ENCODE measurements around the gene TIPRL.

Gene TIPRL

GRCh38 chr1:168178638-168179437 lies at the start of gene TIPRL:
Gene TIPRL (plus strand): TSS chr1:168178962. CDS start chr1:168179078, 116 bp downstream.
- peak; percentile 95 for DNase-seq (ENCODE audit: low read depth)
- peak; percentile 77 for TF ChIP-seq CTCF (IDR thresholded peaks at IDR 0.05; ENCODE audit: control insufficient read depth, insufficient read depth, low read depth, low read length, missing control alignments)
- peak within 1 kb of the TSS; percentile 69 for H3K4me3 ChIP-seq (ENCODE audit: control insufficient read depth, low read depth, low read length)

GRCh38 chr1:168129933-168130332 lies 48.8 kb upstream of the TIPRL start:
- DNase-seq (ENCODE audit: low read depth), result no peak
- H3K4me3 ChIP-seq (ENCODE audit: control insufficient read depth, low read depth, low read length), result no peak overlapping the region
- no peak for TF ChIP-seq CTCF (IDR thresholded peaks at IDR 0.05; ENCODE audit: control insufficient read depth, insufficient read depth, low read depth, low read length, missing control alignments)

- no peak for DNase-seq (ENCODE audit: low read depth)
- H3K4me3 ChIP-seq (ENCODE audit: control insufficient read depth, low read depth, low read length), result no peak overlapping the region
- no peak for TF ChIP-seq CTCF (IDR thresholded peaks at IDR 0.05; ENCODE audit: control insufficient read depth, insufficient read depth, low read depth, low read length, missing control alignments)
Observed at GRCh38 chr1:168134132-168134531, 44.6 kb upstream of the TIPRL start.

GRCh38 chr1:168134642-168135041 lies 44.1 kb upstream of the TIPRL start:
- no peak for DNase-seq (ENCODE audit: low read depth)
- no peak overlapping the region for H3K4me3 ChIP-seq (ENCODE audit: control insufficient read depth, low read depth, low read length)

GRCh38 chr1:168135116-168135920 lies 43.4 kb upstream of the TIPRL start:
- no peak for DNase-seq (ENCODE audit: low read depth)
- peak overlapping the region; percentile 89 for H3K4me3 ChIP-seq (ENCODE audit: control insufficient read depth, low read depth, low read length)
- TF ChIP-seq CTCF (IDR thresholded peaks at IDR 0.05; ENCODE audit: control insufficient read depth, insufficient read depth, low read depth, low read length, missing control alignments), result no peak

More at GRCh38 chr1:168134642-168135041, 44.1 kb upstream of the TIPRL start:
- TF ChIP-seq CTCF (IDR thresholded peaks at IDR 0.05; ENCODE audit: control insufficient read depth, insufficient read depth, low read depth, low read length, missing control alignments), result no peak

GRCh38 chr1:168135921-168136708 lies 42.6 kb upstream of the TIPRL start:
- no peak for DNase-seq (ENCODE audit: low read depth)
- H3K4me3 ChIP-seq (ENCODE audit: control insufficient read depth, low read depth, low read length), result peak overlapping the region; percentile 89

More at GRCh38 chr1:168135921-168136708, 42.6 kb upstream of the TIPRL start:
- no peak for TF ChIP-seq CTCF (IDR thresholded peaks at IDR 0.05; ENCODE audit: control insufficient read depth, insufficient read depth, low read depth, low read length, missing control alignments)
